GM12874 (cell line): ENCODE results near the gene TUBGCP3.

Experiments used
- TF ChIP-seq, protein P1 (sequence below): IDR thresholded peaks from 2 replicates; pipeline ENCODE4 v1.5.1; 2011; ENCODE audit warnings: low read depth, mild to moderate bottlenecking, control low read depth, low read length, moderate library complexity; ENCODE audit not compliant: insufficient read depth

Gene TUBGCP3

DNA sequence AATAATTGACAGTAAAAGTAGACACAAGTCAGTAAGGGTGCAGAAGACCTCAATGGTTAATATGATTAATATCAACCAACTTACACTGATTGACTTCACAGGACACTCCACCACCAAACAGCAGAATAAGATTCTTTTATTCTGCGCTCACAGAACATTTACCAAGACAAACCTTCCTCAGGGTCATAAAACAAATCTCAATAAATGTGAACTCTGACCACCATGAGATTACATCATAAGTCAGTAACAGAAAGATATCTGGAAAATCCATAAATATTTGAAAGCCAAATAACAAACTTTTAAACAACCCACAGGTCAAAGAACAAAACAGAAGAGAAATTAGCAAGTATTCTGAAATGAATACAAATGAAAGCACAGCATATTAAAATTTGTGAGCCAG lies 112.1 kb downstream of the TUBGCP3 start:
- TF ChIP-seq, protein P1, sequence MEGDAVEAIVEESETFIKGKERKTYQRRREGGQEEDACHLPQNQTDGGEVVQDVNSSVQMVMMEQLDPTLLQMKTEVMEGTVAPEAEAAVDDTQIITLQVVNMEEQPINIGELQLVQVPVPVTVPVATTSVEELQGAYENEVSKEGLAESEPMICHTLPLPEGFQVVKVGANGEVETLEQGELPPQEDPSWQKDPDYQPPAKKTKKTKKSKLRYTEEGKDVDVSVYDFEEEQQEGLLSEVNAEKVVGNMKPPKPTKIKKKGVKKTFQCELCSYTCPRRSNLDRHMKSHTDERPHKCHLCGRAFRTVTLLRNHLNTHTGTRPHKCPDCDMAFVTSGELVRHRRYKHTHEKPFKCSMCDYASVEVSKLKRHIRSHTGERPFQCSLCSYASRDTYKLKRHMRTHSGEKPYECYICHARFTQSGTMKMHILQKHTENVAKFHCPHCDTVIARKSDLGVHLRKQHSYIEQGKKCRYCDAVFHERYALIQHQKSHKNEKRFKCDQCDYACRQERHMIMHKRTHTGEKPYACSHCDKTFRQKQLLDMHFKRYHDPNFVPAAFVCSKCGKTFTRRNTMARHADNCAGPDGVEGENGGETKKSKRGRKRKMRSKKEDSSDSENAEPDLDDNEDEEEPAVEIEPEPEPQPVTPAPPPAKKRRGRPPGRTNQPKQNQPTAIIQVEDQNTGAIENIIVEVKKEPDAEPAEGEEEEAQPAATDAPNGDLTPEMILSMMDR = no peak

DNA sequence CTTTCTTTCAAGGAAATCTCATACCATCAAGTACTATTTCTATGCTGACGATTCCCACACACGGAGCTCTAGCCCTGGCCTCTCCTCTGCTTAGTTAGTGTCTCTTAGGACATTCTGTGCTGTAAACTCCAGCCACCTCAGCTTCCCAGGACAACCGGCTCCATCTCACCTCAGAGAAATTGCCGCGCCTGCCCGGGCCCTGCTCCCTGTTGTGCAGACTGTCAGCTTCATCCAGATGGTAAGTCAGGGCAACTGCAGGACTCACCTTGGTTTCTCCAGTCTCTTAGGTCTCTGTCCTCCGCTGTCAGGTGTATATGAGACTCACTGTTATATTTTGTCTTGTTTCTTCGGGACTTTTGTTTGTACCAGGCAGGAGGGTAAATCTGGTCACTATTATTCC lies 113.1 kb downstream of the TUBGCP3 start:
- TF ChIP-seq, protein P1 = no peak

DNA sequence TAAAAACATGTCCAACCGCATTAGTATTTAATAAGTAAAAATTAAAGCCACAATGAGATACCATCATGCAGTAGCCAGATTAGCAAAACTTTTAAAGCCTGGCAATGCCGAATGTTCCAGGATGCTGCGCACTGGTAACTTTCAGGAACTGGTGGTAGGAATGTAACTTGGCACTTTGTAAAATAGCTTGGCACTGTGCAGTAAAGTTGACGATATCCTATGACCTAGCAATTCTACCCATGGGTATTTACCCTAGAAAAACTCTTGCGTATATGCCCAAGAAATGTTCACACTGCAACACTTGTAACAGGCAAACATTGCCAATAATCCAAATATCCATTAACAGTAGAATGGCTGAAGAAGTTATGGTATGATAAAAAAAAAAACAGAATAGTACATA lies 114.1 kb downstream of the TUBGCP3 start:
- TF ChIP-seq, protein P1 = no peak

DNA sequence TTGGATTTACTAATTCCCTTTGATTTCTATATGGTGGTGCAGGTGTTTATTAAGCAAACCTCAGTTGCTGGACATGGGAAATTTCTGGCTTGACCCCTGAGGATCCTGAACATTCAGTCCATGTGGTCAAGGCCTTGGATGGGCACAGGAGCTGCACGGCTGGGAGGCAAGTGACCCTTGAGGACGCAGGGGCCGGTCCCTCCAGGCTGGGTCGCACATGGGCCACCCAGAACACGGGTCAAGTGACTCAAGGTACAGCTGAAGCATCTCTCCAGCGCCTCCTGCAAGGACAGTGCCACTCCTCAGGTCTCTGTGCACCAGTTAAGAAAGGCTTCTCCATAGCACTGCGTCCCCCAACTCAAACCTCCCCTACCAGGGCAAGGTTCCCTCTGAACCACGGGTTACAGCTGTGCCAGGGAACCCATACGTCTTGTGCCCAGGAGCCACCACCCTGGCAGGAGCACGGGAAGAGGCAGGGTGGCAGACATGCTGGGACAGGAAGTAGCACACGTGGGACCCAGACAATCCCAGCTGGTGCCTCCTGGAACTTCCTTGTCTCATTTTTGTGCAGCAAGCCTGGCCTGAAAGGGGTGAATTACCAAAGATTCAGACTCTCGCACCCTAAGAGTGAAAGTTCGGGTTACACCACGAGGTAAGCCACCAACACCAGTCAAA lies 118.7 kb downstream of the TUBGCP3 start:
- TF ChIP-seq, protein P1 = no peak

DNA sequence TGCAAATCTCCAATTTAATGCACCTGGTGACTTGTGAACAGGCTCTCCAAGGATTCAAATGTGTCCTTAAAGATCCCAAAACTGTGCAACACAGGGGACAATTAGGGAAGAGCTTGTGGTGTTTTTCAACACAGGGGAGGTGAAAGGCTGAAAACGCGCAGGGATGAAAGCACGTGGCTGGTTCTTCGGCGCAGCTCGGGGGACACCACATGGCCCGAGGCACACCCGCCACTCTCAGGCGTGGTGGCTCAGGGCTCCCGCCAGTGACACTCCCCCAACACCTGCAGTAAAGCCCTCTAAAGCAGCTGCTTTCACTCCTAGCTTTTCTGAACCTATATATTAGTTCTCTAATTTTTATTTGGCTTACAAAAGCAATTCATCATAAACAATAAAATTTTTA lies 119.9 kb downstream of the TUBGCP3 start:
- TF ChIP-seq, protein P1 = no peak

DNA sequence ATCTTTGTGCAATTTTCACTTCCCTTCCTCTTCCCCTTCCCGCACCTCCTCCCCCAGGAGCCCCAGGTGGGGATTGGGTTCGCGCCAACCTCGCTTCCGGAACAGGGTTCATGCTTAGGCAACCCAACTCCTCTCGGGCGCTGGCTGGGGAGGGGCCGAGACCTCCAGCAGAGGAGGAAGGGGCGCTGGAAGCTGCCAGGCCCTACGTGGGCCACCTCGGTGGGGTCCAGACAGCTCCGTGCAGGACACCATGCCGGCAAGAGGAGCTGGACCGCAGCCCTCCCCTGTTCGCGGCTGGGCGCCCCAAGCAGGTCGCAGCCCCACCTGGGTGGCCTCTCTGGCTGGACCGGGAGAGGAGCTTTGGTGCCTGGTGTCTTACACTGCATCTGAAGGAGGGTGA lies 120.7 kb downstream of the TUBGCP3 start:
- TF ChIP-seq, protein P1 = no peak

DNA sequence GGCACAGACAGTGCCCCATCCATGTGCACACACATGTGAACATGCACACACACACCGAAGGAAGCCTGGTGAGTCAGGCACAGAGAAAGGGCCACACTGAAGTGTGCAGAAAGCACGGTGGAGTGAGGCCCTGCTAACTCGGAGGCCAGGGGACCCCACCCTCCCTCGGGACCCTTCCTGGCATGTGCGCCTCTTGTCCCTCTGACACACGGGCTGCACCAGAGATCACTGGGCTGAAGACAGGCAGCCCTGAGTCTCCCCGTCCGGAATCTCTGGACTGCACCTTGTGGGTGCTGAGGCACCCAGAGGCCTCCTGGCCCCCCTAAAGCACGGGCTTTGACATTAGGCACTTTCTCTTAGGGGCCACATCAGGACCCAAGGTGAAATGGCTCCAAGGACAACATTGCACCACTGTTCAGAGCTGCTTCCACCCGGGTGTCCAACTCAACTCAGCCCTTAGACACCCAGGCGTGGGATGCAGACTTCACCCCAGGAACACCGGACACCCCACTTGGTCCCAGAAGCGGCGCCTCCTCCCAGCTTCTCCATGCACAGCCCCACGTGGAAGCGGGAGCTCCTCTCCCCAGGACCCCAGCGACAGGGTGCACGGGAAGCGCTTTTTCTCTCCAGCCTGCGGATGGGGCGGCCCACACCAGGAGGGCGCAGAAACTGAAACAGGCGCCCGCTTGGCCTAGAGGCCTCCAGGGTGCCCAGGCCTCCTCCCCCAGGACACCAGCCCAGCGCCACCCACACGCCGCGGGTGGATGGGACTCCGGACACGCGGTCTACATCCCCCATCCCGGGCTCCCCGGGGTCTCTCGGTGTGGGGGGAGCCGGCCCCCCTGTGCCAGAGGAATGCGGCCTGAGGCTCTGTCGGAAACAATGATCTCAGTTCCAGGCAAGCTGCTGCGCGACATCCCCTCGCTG lies 121.6 kb downstream of the TUBGCP3 start:
- TF ChIP-seq, protein P1 = no peak
